ENCODE data around the gene PTDSS2.

The PTDSS2 gene

GRCh38 chr11:439315-440064, 10.6 kb upstream of the PTDSS2 start:
- Histone ChIP-seq H3K27me3 (no peaks in the 10 kb centered on the region), H3K36me3 (no peaks in the 10 kb centered on the region), H4K20me1 (no peaks in the 10 kb centered on the region), H3K9ac (no peak overlapping the region), H3K4me2 (no peak overlapping the region), H3K27ac (no peak overlapping the region), H3K4me3 (no peak overlapping the region), H3K4me1 (peaks cover 53% of the 10 kb centered on the region), H3K9me3 (no peaks in the 10 kb centered on the region)
- no peak for TF ChIP-seq Cebpa-rat (IDR thresholded peaks at IDR 0.05)

DNA sequence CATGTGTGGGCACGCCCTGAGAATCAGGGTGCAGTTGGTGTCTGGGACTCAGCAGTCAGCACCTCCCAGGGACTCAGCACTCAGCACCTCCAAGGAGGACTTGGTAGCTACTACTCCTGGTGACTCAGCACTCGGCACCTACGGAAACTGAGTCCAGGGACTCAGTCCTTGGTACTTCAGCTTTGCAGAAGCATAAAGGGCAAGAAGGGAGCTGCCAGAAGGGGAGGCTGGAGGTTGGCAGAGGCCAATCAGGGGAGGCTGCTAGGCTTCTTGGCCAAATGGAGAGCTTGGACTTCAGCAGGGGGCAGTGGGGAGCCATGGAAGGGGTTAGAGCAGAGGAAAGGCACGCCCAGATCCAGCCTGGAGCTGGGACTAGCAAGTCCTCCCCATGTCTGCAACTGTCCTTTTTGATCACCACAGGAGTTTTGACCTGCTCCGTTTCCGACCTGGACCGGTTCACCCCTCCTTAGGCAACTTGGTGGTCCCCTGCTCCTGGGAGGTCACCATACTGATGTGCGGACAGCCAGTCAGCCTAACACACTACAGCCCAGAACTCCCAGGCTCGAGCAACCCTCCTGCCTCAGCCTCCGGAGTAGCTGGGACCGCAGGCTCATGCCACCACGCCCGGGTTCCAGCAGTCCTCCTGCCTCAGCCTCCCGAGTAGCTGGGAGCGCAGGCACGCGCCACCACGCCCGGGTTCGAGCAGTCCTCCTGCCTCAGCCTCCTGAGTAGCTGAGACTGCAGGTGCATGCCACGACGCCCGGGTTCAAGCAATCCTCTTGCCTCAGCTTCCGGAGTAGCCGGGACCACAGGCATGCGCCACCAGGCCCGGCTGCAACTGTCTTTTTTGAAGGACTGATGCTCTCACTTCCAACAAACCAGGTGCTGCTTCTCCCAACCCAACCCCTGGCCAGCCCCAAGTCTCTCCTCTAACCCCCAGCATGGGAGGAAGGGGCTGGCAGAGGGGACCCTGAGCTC, 9.7 kb upstream of the PTDSS2 start:
- H3K27ac ChIP-seq = no peak overlapping the region
- 0 out of 2 replicates have a peak overlapping the region, but pooled peaks have one; percentile 63 for H3K9ac ChIP-seq
- TF ChIP-seq Cebpa-rat (IDR thresholded peaks at IDR 0.05) = no peak
- peaks cover 55% of the 10 kb centered on the region for H3K4me1 ChIP-seq
- no peaks in the 10 kb centered on the region for H3K27me3 ChIP-seq
- no peaks in the 10 kb centered on the region for H3K36me3 ChIP-seq
- H3K9me3 ChIP-seq = no peaks in the 10 kb centered on the region
- peak overlapping the region; percentile 91 for H3K4me2 ChIP-seq
- H4K20me1 ChIP-seq = no peaks in the 10 kb centered on the region
- H3K4me3 ChIP-seq = no peak overlapping the region; the same call in 1 of the 2 replicates

DNA sequence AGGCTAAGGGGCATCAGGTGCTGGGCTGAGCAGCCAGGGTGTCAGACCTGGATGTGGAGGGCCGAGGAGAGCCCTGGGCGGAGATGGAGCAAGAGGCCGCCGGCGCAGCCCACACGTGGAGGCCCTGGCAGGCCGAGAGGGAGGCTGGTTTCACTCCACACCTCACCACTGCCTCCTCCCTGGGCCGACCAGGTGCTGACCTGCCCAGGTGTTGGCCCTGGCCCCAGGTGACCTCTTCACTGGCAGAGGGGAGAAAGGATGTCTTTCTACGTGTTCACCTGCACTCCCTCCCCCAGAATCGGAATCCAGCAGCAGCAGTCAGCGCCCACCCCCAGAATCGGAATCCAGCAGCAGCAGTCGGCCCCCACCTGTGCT, 9.0 kb upstream of the PTDSS2 start:
- no peaks in the 10 kb centered on the region for H3K9me3 ChIP-seq
- no peaks in the 10 kb centered on the region for H3K27me3 ChIP-seq
- peak overlapping the region; percentile 64; the same call in 1 of the 2 replicates for H3K27ac ChIP-seq
- peak overlapping the region; percentile 61 for H3K4me3 ChIP-seq
- H3K36me3 ChIP-seq = no peaks in the 10 kb centered on the region
- peaks cover 55% of the 10 kb centered on the region for H3K4me1 ChIP-seq
- peak overlapping the region; percentile 63 for H3K9ac ChIP-seq
- H3K4me2 ChIP-seq = peak overlapping the region; percentile 91
- no peak for TF ChIP-seq Cebpa-rat (IDR thresholded peaks at IDR 0.05)
- H4K20me1 ChIP-seq = no peaks in the 10 kb centered on the region

- Histone ChIP-seq H4K20me1 (no peaks in the 10 kb centered on the region), H3K36me3 (no peaks in the 10 kb centered on the region), H3K27ac (peak within 1 kb of the TSS; percentile 64), H3K4me3 (peak within 1 kb of the TSS; percentile 61), H3K9ac (peak within 1 kb of the TSS; percentile 65), H3K4me1 (peaks cover 56% of the 10 kb centered on the region), H3K4me2 (peak within 1 kb of the TSS; percentile 94), H3K9me3 (no peaks in the 10 kb centered on the region), H3K27me3 (no peaks in the 10 kb centered on the region)
- TF ChIP-seq Cebpa-rat (IDR thresholded peaks at IDR 0.05) = no peak
Observed at GRCh38 chr11:441418-442274, 8.4 kb upstream of the PTDSS2 start, which contains the start of gene ANO9. Gene ANO9 (minus strand): TSS chr11:442011. CDS start chr11:441926, 85 bp downstream.

GRCh38 chr11:442611-443081, 7.4 kb upstream of the PTDSS2 start:
- Histone ChIP-seq H3K4me2 (peak overlapping the region; percentile 94), H3K9ac (peak overlapping the region; percentile 65), H3K4me3 (peak overlapping the region; percentile 41; the same call in 1 of the 2 replicates), H3K27me3 (no peaks in the 10 kb centered on the region), H3K27ac (peak overlapping the region; percentile 56), H3K4me1 (peaks cover 56% of the 10 kb centered on the region), H4K20me1 (no peaks in the 10 kb centered on the region), H3K9me3 (no peaks in the 10 kb centered on the region), H3K36me3 (no peaks in the 10 kb centered on the region)
- no peak for TF ChIP-seq Cebpa-rat (IDR thresholded peaks at IDR 0.05)

GRCh38 chr11:443542-444199, 6.4 kb upstream of the PTDSS2 start:
- H3K27ac ChIP-seq = no peak overlapping the region
- H3K4me1 ChIP-seq = peaks cover 58% of the 10 kb centered on the region
- no peaks in the 10 kb centered on the region for H3K9me3 ChIP-seq
- H3K4me2 ChIP-seq = peak overlapping the region; percentile 94
- no peaks in the 10 kb centered on the region for H3K36me3 ChIP-seq
- no peak overlapping the region for H3K4me3 ChIP-seq
- no peaks in the 10 kb centered on the region for H3K27me3 ChIP-seq
- no peak for TF ChIP-seq Cebpa-rat (IDR thresholded peaks at IDR 0.05)
- no peak overlapping the region for H3K9ac ChIP-seq
- H4K20me1 ChIP-seq = no peaks in the 10 kb centered on the region

GRCh38 chr11:444396-445144, 5.5 kb upstream of the PTDSS2 start:
- Histone ChIP-seq H4K20me1 (no peaks in the 10 kb centered on the region), H3K4me3 (no peak overlapping the region), H3K4me1 (peaks cover 67% of the 10 kb centered on the region), H3K4me2 (no peak overlapping the region), H3K27ac (no peak overlapping the region), H3K9me3 (no peaks in the 10 kb centered on the region), H3K27me3 (no peaks in the 10 kb centered on the region), H3K9ac (no peak overlapping the region), H3K36me3 (no peaks in the 10 kb centered on the region)
- TF ChIP-seq Cebpa-rat (IDR thresholded peaks at IDR 0.05) = no peak

All from BLaER1 (cell line).